GM23248 (cell line): ENCODE data around the gene FLII. TPM values are rescaled to one million over a fixed set of nuclear protein-coding genes. Genes with fewer than 3 reads are reported as not detected.
A peak's percentile ranks its signal among the peaks of the same experiment; 100 is the strongest.

Experiments used
- DNase-seq: peaks from one replicate; pipeline ENCODE4 v3.0.0-alpha.2; 2015
- H2AFZ ChIP-seq: fragments of 200-600 bp; sonication (generic); 2 replicates; pipeline ENCODE4 v1.6.1; 2016; ENCODE audit warnings: antibody characterized with exemption
- H3F3A ChIP-seq: fragments of 200-600 bp; sonication (generic); 2 replicates; pipeline ENCODE4 v1.6.1; 2016; ENCODE audit warnings: mild to moderate bottlenecking, antibody characterized with exemption, mixed run types; ENCODE audit not compliant: insufficient read depth
- H3K27ac ChIP-seq: fragments of 200-600 bp; sonication (generic); 2 replicates; pipeline ENCODE4 v1.5.1; 2016; ENCODE audit warnings: mild to moderate bottlenecking
- H3K27me3 ChIP-seq: fragments of 200-600 bp; sonication (generic); replicated peaks from 2 replicates; pipeline ENCODE4 v1.6.1; 2016; ENCODE audit warnings: mild to moderate bottlenecking; ENCODE audit not compliant: insufficient read depth
- H3K36me3 ChIP-seq: fragments of 200-600 bp; sonication (generic); 2 replicates; pipeline ENCODE4 v1.6.1; 2016; ENCODE audit warnings: low read depth, mild to moderate bottlenecking
- H3K4me1 ChIP-seq: fragments of 200-600 bp; sonication (generic); 2 replicates; pipeline ENCODE4 v1.6.1; 2016; ENCODE audit warnings: mild to moderate bottlenecking; ENCODE audit not compliant: insufficient read depth
- H3K4me2 ChIP-seq: fragments of 200-600 bp; sonication (generic); one replicate; pipeline ENCODE4 v1.6.1; 2016; ENCODE audit warnings: mild to moderate bottlenecking; ENCODE audit not compliant: unreplicated experiment
- H3K4me3 ChIP-seq: fragments of 200-600 bp; sonication (generic); 2 replicates; pipeline ENCODE4 v1.5.1; 2016; ENCODE audit warnings: mild to moderate bottlenecking
- H3K79me2 ChIP-seq: fragments of 200-600 bp; sonication (generic); 2 replicates; pipeline ENCODE4 v1.6.1; 2016; ENCODE audit warnings: mild to moderate bottlenecking; ENCODE audit not compliant: insufficient read depth
- H3K9ac ChIP-seq: fragments of 200-600 bp; sonication (generic); 2 replicates; pipeline ENCODE4 v1.6.1; 2016; ENCODE audit warnings: mild to moderate bottlenecking
- H3K9me2 ChIP-seq: fragments of 200-600 bp; sonication (generic); 2 replicates; pipeline ENCODE4 v1.6.1; 2016; ENCODE audit warnings: mixed run types, mild to moderate bottlenecking, moderate library complexity; ENCODE audit not compliant: insufficient read depth
- H3K9me3 ChIP-seq: fragments of 200-600 bp; sonication (generic); one replicate; pipeline ENCODE4 v1.6.1; 2017; ENCODE audit warnings: low read depth
- H4K20me1 ChIP-seq: fragments of 200-600 bp; sonication (generic); 2 replicates; pipeline ENCODE4 v1.6.0; 2016; ENCODE audit not compliant: insufficient read depth
- EZH2 ChIP-seq: fragments of 200-600 bp; sonication (generic); IDR thresholded peaks from 2 replicates; pipeline ENCODE4 v1.6.1; 2018; ENCODE audit warnings: antibody characterized with exemption, mild to moderate bottlenecking; ENCODE audit not compliant: insufficient read depth, poor library complexity, severe bottlenecking
- EZH2phosphoT487 ChIP-seq: fragments of 200-600 bp; sonication (generic); IDR thresholded peaks from 2 replicates; pipeline ENCODE4 v1.6.1; 2018; ENCODE audit warnings: antibody characterized with exemption, moderate library complexity, mild to moderate bottlenecking, low read depth; ENCODE audit not compliant: insufficient read depth
- WGBS, 2 experiments: methylation state at CpG; one replicate each; pipeline ENCODE4 v1.1.6; 2015 to 2017; ENCODE audit warnings: low lambda C conversion rate in 2 of 2, low coverage in 1 of 2; ENCODE audit errors: missing lambda C conversion rate in 2 of 2; 5-methylcytosine and 5-hydroxymethylcytosine counted together
- in situ Hi-C: fragments of 300-500 bp; cut with MboI; formaldehyde crosslinking; loops from 2 replicates; pipeline ENCODE4 v1.15.0; 2020
- polyA plus RNA-seq: library from polyadenylated mRNA; unstranded; fragments of >200 nt; fragmentation: Nextera tagmentation; extraction: Ambion mirVana; gene quantifications from 2 replicates; pipeline ENCODE4 v1.2.1, GENCODE V29; 2016
- total RNA-seq: library from RNA; depleted of rRNA; stranded (reverse); fragments of >200 nt; shearing (Covaris generic); gene quantifications from 2 replicates; pipeline ENCODE4 v1.2.3, GENCODE V29; 2014

The FLII gene
- total and polyA plus RNA-seq, 2 experiments from 2014 or later: 187 to 250 TPM

DNA sequence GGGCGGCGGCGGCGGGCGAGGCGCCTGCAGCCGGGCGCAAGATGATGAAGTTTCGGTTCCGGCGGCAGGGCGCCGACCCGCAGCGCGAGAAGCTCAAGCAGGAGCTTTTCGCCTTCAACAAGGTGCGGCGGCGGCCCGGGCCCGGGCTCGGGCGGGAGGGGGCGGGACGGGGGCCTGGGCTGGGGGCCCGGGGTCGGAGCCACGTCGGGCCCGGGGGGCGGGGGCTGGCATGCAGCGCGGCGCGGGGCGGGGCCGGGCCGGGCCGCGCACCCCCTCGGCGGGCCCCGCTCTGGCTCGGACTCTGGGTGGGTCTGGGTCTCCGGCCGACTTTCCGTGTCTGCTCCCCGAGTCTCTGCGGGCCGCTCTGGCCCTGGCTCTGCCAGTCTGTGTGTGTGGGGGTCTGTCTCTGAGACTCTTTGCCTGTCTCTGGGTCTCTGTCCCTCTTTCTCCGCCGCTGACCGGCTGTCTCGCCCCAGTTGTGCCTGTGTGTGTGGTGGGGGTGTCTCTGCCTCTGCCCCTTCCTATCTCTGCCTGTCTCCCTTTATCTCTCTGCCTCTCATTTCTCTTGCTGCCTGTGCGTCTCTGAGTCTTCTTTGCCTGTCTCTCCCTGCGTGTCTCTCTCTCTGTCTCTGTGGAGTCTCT lies 32.8 kb downstream of the FLII start:
- Histone ChIP-seq H3K4me2 (peak overlapping the region; percentile 100), H3K9me3 (no peaks in the 10 kb centered on the region), H4K20me1 (no peaks in the 10 kb centered on the region), H3K79me2 (peaks cover 47% of the 10 kb centered on the region), H3K27ac (peak overlapping the region; percentile 35; the same call in 1 of the 2 replicates), H3K9me2 (no peaks in the 10 kb centered on the region), H2AFZ (peak overlapping the region; percentile 93), H3K36me3 (no peaks in the 10 kb centered on the region), H3K9ac (peak overlapping the region; percentile 89), H3K4me3 (peak overlapping the region; percentile 100), H3K27me3 (no peaks in the 10 kb centered on the region), H3K4me1 (peaks cover 17% of the 10 kb centered on the region), H3F3A (peaks cover 5% of the 10 kb centered on the region)
- TF ChIP-seq EZH2: no peak
- TF ChIP-seq EZH2phosphoT487: no peak
- no peak for DNase-seq
- in situ Hi-C loops: no loop called here
- 1% methylated on average over 18 to 23 of the region's 57 CpGs for WGBS, 2 experiments

DNA sequence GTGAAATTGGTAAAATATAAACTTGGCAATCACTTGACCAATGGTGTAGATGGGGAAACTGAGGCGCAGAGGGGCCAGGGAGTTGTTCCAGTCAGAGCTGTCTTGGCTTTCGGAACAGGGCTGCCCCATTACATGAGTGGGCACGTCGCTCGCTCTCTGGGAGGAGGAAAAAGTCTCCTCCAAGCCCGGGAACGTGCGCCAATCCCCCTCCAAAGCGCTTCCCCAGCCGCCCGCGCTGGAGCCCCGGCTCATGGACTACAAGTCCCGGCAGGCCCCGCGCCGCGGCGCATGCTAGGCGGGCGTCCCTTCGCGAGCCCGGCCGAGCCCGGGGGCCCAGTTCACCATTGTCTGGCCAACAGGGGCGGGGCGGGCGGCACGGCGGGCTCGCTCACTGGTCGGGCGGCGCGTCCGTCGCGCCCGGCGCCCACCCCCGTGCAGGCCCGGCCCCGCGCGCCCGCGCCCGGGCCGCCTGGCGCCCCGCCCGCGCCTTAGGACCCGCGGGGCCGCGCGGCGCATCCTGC lies 33.4 kb downstream of the FLII start, which contains the start of gene LLGL1:
TSS of gene LLGL1 (plus strand) at position 515 of the 521 bp plus-strand sequence. CDS start 48 bp downstream, outside the sequence.
- no peaks in the 10 kb centered on the region for H4K20me1 ChIP-seq
- 1 to 2% methylated on average over 24 to 41 of the region's 60 CpGs for WGBS, 2 experiments

DNA sequence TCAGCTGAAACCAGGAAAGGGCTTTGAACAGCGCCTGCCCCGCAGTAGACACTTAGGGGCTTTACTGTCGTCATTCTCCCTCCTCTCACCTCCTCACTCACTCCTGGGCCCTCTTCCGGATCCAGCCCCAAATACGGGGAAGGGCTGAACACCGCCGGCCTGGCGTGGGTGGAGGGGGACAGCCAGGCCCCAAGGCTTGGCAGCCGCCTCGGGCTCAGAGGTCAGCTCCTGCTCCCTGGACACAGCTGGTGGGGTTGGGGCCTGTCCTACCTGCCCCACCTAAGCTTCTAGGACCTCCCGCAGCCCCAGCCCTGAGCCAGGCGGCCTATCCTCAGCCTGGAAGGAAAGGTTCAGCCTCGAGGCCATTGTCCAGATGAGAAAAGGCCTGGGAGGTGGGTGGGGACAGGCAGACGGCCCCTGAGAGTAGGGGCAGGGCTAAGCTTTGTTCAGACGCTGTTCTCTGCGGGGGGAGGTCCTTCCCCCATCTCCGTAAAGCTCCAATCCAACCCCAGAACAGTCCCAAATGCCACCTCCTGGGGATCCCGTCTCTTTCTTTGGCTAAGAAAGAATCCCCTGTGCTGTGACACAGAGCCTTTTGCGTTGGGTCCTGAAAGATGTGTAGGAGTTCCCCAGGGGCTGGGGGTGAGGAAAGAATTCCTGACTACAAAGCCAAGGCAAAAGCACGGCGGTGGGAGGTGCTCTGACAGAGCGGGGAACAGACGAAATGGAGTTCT lies 34.0 kb downstream of the FLII start:
- Histone ChIP-seq H3K79me2 (peaks cover 38% of the 10 kb centered on the region), H3K36me3 (no peaks in the 10 kb centered on the region), H3K9me2 (no peaks in the 10 kb centered on the region), H3K4me2 (peak overlapping the region; percentile 86), H3K9me3 (no peaks in the 10 kb centered on the region), H3K9ac (peak overlapping the region; percentile 50), H3K4me3 (peak overlapping the region; percentile 55), H3F3A (peaks cover 5% of the 10 kb centered on the region), H4K20me1 (no peaks in the 10 kb centered on the region), H2AFZ (peak overlapping the region; percentile 82), H3K27me3 (no peaks in the 10 kb centered on the region), H3K4me1 (peaks cover 21% of the 10 kb centered on the region), H3K27ac (no peak overlapping the region)
- 49 to 52% methylated on average over 22 to 23 of the region's 23 CpGs for WGBS, 2 experiments
- no peak for TF ChIP-seq EZH2
- TF ChIP-seq EZH2phosphoT487: no peak
- DNase-seq: no peak
- in situ Hi-C loops: no loop called here

More for the DNA sequence above, 33.4 kb downstream of the FLII start, which contains the start of gene LLGL1:
- peaks cover 44% of the 10 kb centered on the region for H3K79me2 ChIP-seq
- in situ Hi-C loops: no loop called here
- no peaks in the 10 kb centered on the region for H3K27me3 ChIP-seq
- H3K9me3 ChIP-seq: no peaks in the 10 kb centered on the region
- DNase-seq: peak; percentile 99
- H3K9me2 ChIP-seq: no peaks in the 10 kb centered on the region
- peak within 1 kb of the TSS; percentile 89 for H3K9ac ChIP-seq
- H3K36me3 ChIP-seq: no peaks in the 10 kb centered on the region
- H3K4me3 ChIP-seq: peak within 1 kb of the TSS; percentile 100
- H2AFZ ChIP-seq: peak within 1 kb of the TSS; percentile 93
- peak within 1 kb of the TSS; percentile 100 for H3K4me2 ChIP-seq
- H3K4me1 ChIP-seq: peaks cover 21% of the 10 kb centered on the region
- no peak for TF ChIP-seq EZH2
- no peak for TF ChIP-seq EZH2phosphoT487
- peak within 1 kb of the TSS; percentile 35; the same call in 1 of the 2 replicates for H3K27ac ChIP-seq
- peaks cover 5% of the 10 kb centered on the region for H3F3A ChIP-seq

DNA sequence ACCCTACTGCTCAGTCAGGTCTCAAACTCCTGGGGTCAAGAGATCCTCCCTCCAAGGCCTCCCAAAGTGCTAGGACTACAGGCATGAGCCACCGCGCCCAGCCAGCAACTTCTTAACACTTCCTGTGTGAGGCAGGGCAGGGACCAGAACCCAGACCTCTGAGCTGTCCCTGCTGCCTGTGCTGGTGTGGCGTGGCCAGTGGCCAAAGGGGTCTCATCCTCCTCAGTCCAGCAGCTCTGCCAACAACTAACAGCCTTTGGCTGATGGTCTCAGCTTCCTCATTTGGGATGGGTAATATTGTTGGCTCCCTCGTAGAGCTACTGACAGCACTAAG lies 34.5 kb downstream of the FLII start:
- Histone ChIP-seq H3K9me2 (no peaks in the 10 kb centered on the region), H3K27ac (no peak overlapping the region), H3K9me3 (no peaks in the 10 kb centered on the region), H2AFZ (no peak overlapping the region), H4K20me1 (no peaks in the 10 kb centered on the region), H3F3A (peaks cover 5% of the 10 kb centered on the region), H3K4me2 (no peak overlapping the region), H3K4me3 (no peak overlapping the region), H3K9ac (no peak overlapping the region), H3K79me2 (peaks cover 32% of the 10 kb centered on the region), H3K27me3 (no peaks in the 10 kb centered on the region), H3K36me3 (no peaks in the 10 kb centered on the region), H3K4me1 (peaks cover 25% of the 10 kb centered on the region)
- DNase-seq: no peak
- 97% methylated on average over 4 of the region's 4 CpGs for WGBS, 2 experiments
- TF ChIP-seq EZH2phosphoT487 (no peak), EZH2 (no peak)
- in situ Hi-C loops: no loop called here
